K562 (cell line): Measurements from ENCODE around the gene AQP9.
A peak's percentile ranks its signal among the peaks of the same experiment; 100 is the strongest.

Experiments used
- MECOM ChIP-seq: fragments of 250-450 bp; sonication (Bioruptor Pico); IDR thresholded peaks from 2 replicates; pipeline ENCODE4 v1.8.0; 2022; ENCODE audit warnings: inconsistent platforms
- PREB ChIP-seq: sonication (generic); formaldehyde crosslinking; IDR thresholded peaks from 2 replicates; pipeline ENCODE4 v1.8.1; 2023; ENCODE audit warnings: mild to moderate bottlenecking, missing genetic modification reagents
- SMC3 ChIP-seq: conservative IDR thresholded peaks from 2 replicates; pipeline ENCODE4 v1.6.1; 2011; ENCODE audit warnings: low read depth, low read length, improper control_type of control experiment; ENCODE audit not compliant: insufficient read depth
- ZMIZ1 ChIP-seq, 2 experiments: fragments of 150-350 bp in 1 of 2; IDR thresholded peaks; 2 replicates each; pipeline ENCODE4 v1.6.1; 2012 to 2016; ENCODE audit warnings: low read depth in 2 of 2, low read length in 2 of 2, mild to moderate bottlenecking in 1 of 2, moderate library complexity in 1 of 2
- ZNF76 ChIP-seq: fragments of 250-450 bp; sonication (Bioruptor Pico); IDR thresholded peaks from 2 replicates; pipeline ENCODE4 v1.4.0; 2020; ENCODE audit warnings: mild to moderate bottlenecking, moderate library complexity, borderline replicate concordance
- TF ChIP-seq, protein P1 (sequence below): fragments of 250-450 bp; sonication (Bioruptor Pico); IDR thresholded peaks from 2 replicates; pipeline ENCODE4 v1.5.1; 2021; ENCODE audit warnings: mild to moderate bottlenecking
- TF ChIP-seq, protein P2 (sequence below): sonication (generic); formaldehyde crosslinking; IDR thresholded peaks from 2 replicates; pipeline ENCODE4 v1.9.0; 2022; ENCODE audit warnings: mild to moderate bottlenecking, missing genetic modification reagents
- TF ChIP-seq, protein P3 (sequence below), 3 experiments: IDR thresholded peaks in 2 of 3; conservative IDR thresholded peaks in 1 of 3; 2 replicates each; pipeline ENCODE4 v1.5.1; 2011 to 2012; ENCODE audit warnings: low read length in 3 of 3, mild to moderate bottlenecking in 3 of 3, control low read depth in 2 of 3, improper control_type of control experiment in 1 of 3, inconsistent platforms in 1 of 3, low read depth in 1 of 3, mixed read lengths in 1 of 3, moderate library complexity in 1 of 3; ENCODE audit not compliant: insufficient read depth in 2 of 3

DNA sequence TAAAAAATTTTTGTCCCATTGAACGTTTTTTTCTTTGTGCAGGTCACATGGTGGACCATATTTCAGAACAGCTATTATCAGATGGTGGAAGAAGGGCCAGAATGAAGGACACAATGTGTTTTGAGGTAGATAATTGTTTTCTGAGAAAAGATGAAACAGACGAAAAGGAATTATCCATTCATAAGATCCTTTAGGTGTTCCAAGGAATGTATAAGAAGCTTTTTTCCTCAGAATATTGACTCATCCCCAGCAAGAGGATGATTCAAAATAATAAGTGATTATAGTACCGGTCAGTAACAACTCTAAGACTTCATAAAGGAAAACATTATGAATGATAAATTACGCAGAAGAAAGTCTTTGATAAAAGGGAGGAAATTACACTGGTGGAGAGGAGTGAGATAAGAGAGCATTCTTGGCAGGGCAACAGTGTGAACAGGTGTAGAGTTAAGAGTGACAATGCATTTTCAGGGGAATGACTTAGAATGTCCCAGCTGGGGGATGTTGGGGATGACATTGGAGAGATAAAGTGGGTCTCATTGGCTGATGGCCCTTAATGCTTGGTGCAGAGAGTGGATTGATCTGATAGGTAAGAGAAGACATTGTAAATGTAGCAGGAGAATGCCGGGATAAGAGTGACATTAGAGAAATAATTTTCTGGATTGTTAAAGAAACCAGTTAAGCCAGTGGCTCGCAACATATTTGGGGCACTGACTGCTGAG lies 27.0 kb upstream of the AQP9 start:
- peak in 1 of 2 experiments; percentile 47; a peak in 1 of 4 replicates for TF ChIP-seq ZMIZ1 (IDR thresholded peaks at IDR 0.05; ENCODE audit: low read depth in 2 of 2, low read length in 2 of 2)
- no peak for TF ChIP-seq SMC3
- TF ChIP-seq, protein P1, sequence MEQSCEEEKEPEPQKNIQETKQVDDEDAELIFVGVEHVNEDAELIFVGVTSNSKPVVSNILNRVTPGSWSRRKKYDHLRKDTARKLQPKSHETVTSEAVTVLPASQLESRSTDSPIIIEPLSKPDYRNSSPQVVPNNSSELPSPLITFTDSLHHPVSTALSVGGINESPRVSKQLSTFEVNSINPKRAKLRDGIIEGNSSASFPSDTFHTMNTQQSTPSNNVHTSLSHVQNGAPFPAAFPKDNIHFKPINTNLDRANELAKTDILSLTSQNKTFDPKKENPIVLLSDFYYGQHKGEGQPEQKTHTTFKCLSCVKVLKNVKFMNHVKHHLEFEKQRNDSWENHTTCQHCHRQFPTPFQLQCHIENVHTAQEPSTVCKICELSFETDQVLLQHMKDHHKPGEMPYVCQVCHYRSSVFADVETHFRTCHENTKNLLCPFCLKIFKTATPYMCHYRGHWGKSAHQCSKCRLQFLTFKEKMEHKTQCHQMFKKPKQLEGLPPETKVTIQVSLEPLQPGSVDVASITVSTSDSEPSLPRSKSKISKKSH (CRISPR knock-in tag) = no peak
- TF ChIP-seq, protein P2, sequence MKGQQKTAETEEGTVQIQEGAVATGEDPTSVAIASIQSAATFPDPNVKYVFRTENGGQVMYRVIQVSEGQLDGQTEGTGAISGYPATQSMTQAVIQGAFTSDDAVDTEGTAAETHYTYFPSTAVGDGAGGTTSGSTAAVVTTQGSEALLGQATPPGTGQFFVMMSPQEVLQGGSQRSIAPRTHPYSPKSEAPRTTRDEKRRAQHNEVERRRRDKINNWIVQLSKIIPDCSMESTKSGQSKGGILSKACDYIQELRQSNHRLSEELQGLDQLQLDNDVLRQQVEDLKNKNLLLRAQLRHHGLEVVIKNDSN = no peak; the same call in 1 of the 2 replicates
- TF ChIP-seq MECOM (CRISPR knock-in tag) = peak; percentile 94
- TF ChIP-seq, protein P3, sequence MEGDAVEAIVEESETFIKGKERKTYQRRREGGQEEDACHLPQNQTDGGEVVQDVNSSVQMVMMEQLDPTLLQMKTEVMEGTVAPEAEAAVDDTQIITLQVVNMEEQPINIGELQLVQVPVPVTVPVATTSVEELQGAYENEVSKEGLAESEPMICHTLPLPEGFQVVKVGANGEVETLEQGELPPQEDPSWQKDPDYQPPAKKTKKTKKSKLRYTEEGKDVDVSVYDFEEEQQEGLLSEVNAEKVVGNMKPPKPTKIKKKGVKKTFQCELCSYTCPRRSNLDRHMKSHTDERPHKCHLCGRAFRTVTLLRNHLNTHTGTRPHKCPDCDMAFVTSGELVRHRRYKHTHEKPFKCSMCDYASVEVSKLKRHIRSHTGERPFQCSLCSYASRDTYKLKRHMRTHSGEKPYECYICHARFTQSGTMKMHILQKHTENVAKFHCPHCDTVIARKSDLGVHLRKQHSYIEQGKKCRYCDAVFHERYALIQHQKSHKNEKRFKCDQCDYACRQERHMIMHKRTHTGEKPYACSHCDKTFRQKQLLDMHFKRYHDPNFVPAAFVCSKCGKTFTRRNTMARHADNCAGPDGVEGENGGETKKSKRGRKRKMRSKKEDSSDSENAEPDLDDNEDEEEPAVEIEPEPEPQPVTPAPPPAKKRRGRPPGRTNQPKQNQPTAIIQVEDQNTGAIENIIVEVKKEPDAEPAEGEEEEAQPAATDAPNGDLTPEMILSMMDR (IDR thresholded peaks at IDR 0.05 in 2 of 3, conservative IDR thresholded peaks at IDR 0.05 in 1 of 3; ENCODE audit: insufficient read depth in 2 of 3, low read depth in 1 of 3, low read length in 3 of 3) = no peak
- TF ChIP-seq PREB (CRISPR knock-in tag) = no peak
- no peak for TF ChIP-seq ZNF76
